Right renal pelvis (tissue), 4 donors: ENCODE data around the gene ATOH8. TPM values are rescaled to one million over a fixed set of nuclear protein-coding genes. Genes with fewer than 3 reads are reported as not detected.

Experiments
- DNase-seq, 4 donors: peaks; one replicate each; pipeline ENCODE4 v3.0.0-alpha.2; 2013; ENCODE audit warnings: low read depth in 4 of 4, low spot score in 3 of 4, missing footprints in 1 of 4
- polyA plus RNA-seq, 4 donors: library from polyadenylated mRNA; unstranded; fragments of 120-200 nt; gene quantifications; one replicate each; pipeline ENCODE4 v1.2.1, GENCODE V29; 2013; ENCODE audit not compliant: insufficient read length in 4 of 4

The ATOH8 gene
- polyA plus RNA-seq, 4 donors, result 12.0 to 17.1 (median 13.4) TPM

GRCh38 chr2:85734942-85735608, 18.7 kb upstream of the ATOH8 start:
- DNase-seq, result no peak

GRCh38 chr2:85735691-85736090, 18.1 kb upstream of the ATOH8 start:
- DNase-seq, result no peak

GRCh38 chr2:85736456-85737355, 17.1 kb upstream of the ATOH8 start:
- no peak for DNase-seq

GRCh38 chr2:85737481-85737880, 16.3 kb upstream of the ATOH8 start:
- no peak for DNase-seq

- no peak for DNase-seq
Observed at GRCh38 chr2:85737961-85738360, 15.8 kb upstream of the ATOH8 start.

- DNase-seq, result no peak
Observed at GRCh38 chr2:85740193-85740592, 13.6 kb upstream of the ATOH8 start.

- no peak for DNase-seq
Observed at GRCh38 chr2:85741211-85741832, 12.5 kb upstream of the ATOH8 start.

- DNase-seq, result peak in 2 of 4 donors; percentile 39 to 57
Observed at GRCh38 chr2:85741833-85742455, 11.8 kb upstream of the ATOH8 start.

GRCh38 chr2:85743304-85743978, 10.3 kb upstream of the ATOH8 start:
- no peak for DNase-seq

- DNase-seq, result no peak
Observed at GRCh38 chr2:85744055-85744454, 9.7 kb upstream of the ATOH8 start.

GRCh38 chr2:85744741-85745601, 8.8 kb upstream of the ATOH8 start:
- no peak for DNase-seq

- DNase-seq, result no peak
Observed at GRCh38 chr2:85745619-85746018, 8.2 kb upstream of the ATOH8 start.

GRCh38 chr2:85746321-85747004, 7.3 kb upstream of the ATOH8 start:
- DNase-seq, result no peak

- no peak for DNase-seq
Observed at GRCh38 chr2:85747441-85747840, 6.3 kb upstream of the ATOH8 start.

- no peak for DNase-seq
Observed at GRCh38 chr2:85748039-85748734, 5.6 kb upstream of the ATOH8 start.

- DNase-seq, result no peak
Observed at GRCh38 chr2:85748985-85749875, 4.6 kb upstream of the ATOH8 start.
